DMS53 (cell line): ENCODE results near the gene UFM1.
"Not testable (repeated sequence)": the region's sequence is repeated elsewhere in the genome, so short reads cannot be mapped to it uniquely, and the experiment has no call there.

ENCODE experiments used
- DNase-seq: peaks from one replicate; lab custom pipeline; 2025; lab: John Stamatoyannopoulos, UW

UFM1 gene

GRCh38 chr13:38365661-38366060 lies 16.0 kb downstream of the UFM1 start:
- no peak for DNase-seq

GRCh38 chr13:38366954-38367645 lies 17.4 kb downstream of the UFM1 start:
- no peak for DNase-seq

GRCh38 chr13:38369058-38369457 lies 19.4 kb downstream of the UFM1 start:
- no peak for DNase-seq

GRCh38 chr13:38370096-38370495 lies 20.4 kb downstream of the UFM1 start:
- not testable (repeated sequence) for DNase-seq

- DNase-seq, result no peak
Observed at GRCh38 chr13:38372820-38373383, 23.3 kb downstream of the UFM1 start.

- DNase-seq, result no peak
Observed at GRCh38 chr13:38376546-38376945, 26.9 kb downstream of the UFM1 start.

- no peak for DNase-seq
Observed at GRCh38 chr13:38381890-38382289, 32.2 kb downstream of the UFM1 start.

- DNase-seq, result no peak
Observed at GRCh38 chr13:38382946-38383345, 33.3 kb downstream of the UFM1 start.

- no peak for DNase-seq
Observed at GRCh38 chr13:38384171-38384570, 34.5 kb downstream of the UFM1 start.

GRCh38 chr13:38385153-38385891 lies 35.7 kb downstream of the UFM1 start:
- no peak for DNase-seq

- no peak for DNase-seq
Observed at GRCh38 chr13:38386421-38386820, 36.8 kb downstream of the UFM1 start.

- no peak for DNase-seq
Observed at GRCh38 chr13:38391341-38391740, 41.7 kb downstream of the UFM1 start.

- DNase-seq, result peak; percentile 57
Observed at GRCh38 chr13:38394777-38395496, 45.3 kb downstream of the UFM1 start.

GRCh38 chr13:38395497-38395788 lies 45.8 kb downstream of the UFM1 start:
- peak; percentile 9 for DNase-seq

- no peak for DNase-seq
Observed at GRCh38 chr13:38398711-38399493, 49.3 kb downstream of the UFM1 start.

GRCh38 chr13:38399535-38399934 lies 49.9 kb downstream of the UFM1 start:
- no peak for DNase-seq

- DNase-seq, result no peak
Observed at GRCh38 chr13:38401276-38401675, 51.6 kb downstream of the UFM1 start.

GRCh38 chr13:38405216-38405615 lies 55.6 kb downstream of the UFM1 start:
- DNase-seq, result no peak

- peak; percentile 42 for DNase-seq
Observed at GRCh38 chr13:38409771-38410170, 60.1 kb downstream of the UFM1 start.

- DNase-seq, result no peak
Observed at GRCh38 chr13:38412266-38412665, 62.6 kb downstream of the UFM1 start.
